Stimulated activated CD4-positive, alpha-beta T cell treated with anti-CD3 and anti-CD28 coated beads, TNF-alpha, amount 100 ng/mL, for 1 hour (primary cell): ENCODE results near the gene FGFRL1.
"Not testable (repeated sequence)": the region's sequence is repeated elsewhere in the genome, so short reads cannot be mapped to it uniquely, and the experiment has no call there.

Experiments used
- DNase-seq, 3 donors: peaks; one replicate each; pipeline ENCODE4 v3.0.0-alpha.2; 2020; ENCODE audit warnings: low read depth in 3 of 3, low spot score in 1 of 3

Gene FGFRL1

GRCh38 chr4:992297-993110 lies 18.9 kb upstream of the FGFRL1 start:
- no peak for DNase-seq

DNA sequence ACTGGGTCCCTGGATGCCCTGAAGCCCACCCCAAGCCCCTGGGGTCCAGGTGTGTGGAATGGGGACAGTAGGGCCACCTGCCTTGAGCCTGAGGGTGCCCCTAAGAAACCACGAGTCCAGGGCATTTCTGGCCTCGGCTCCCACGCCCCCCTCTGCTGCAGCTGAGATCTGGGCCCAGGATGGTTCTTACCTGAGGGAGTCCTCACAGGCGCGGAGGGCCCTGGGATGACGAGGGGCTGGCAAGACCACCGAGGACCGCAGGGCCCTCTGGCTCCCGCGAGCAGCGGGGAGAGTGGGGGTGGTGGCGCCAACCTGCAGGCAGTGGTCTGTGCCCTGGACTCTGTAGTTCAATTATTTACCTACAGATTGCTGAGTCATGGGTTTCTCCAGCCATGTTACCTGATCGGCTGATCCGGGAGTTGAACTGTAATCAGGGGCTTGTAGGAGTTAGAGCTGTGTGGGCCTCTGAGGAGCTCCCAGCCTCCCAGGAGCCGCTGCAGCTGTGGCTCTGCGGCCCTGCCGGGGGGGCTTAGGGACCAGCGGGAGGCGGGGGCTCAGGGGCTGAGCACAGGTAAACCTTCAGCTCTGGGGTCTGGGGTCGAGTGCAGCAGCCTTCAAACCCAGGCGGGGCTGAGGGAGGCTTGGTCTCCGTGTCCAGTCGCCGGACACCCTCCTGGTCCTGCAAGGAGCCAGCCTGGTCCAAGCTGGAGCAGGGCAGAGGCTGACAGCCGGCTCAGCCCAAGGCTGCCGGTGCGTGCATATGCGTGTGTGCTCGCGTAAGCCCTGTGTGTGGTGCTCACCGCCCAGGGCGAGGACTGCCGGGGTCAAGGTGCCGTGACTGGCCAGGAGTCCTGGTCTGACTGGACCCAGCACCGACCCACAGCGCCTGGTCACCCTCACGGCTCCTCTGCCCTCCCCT lies 18.1 kb upstream of the FGFRL1 start, which contains the start of gene SLC26A1:
SLC26A1 (minus strand) TSS at position 294 of the 919 bp plus-strand sequence. CDS start 1,701 bp downstream, outside the sequence.
- DNase-seq, result no peak

GRCh38 chr4:995311-996026 lies 16.0 kb upstream of the FGFRL1 start:
- no peak for DNase-seq

DNA sequence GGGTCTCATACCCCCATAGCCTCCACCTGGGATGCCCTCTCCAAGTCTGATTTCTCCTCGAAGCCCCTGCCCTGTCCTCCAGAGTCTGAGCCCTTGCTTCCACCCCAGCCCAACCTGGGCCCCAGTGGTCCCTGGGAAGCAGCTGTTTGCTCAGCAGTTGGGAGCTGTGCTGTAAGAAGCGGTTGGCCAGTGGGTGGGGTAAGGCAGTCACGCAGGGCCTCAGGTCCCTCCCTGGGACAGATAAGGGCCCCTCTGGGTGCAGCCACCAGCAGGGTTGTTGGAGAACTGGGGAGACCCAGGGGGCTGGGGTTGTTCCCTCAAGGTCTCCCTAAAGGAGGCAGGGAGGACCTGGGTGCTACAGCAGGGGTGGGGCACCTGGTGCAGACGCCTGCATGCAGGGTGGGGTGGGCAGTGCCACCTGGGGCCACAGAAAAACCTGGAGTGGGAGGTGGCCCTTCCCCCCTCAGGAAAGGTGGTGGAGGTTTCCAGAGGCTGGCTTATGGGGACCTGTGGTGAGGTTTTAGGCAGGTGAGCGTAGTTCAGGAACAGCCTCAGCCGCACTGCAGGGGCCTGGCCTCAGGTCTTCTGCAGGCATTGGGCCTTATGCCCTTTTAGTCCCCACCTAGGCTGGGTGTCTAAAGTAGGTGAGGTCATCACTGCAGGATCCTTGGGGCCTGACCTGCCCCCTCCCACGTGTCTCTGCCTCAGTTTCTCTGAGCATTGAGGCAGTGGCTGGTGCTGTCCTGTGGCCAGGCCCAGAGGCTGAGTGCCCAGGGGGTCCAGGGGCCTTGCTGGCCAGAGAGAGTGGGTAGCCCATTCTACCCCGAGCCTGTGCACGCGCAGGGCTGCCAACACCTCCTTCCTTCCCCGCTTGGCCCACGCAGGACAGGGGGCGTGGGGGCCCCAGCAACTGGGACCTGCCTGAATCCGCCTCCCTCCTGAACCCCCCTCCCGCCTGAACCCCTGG lies 15.1 kb upstream of the FGFRL1 start:
- DNase-seq, result no peak

DNA sequence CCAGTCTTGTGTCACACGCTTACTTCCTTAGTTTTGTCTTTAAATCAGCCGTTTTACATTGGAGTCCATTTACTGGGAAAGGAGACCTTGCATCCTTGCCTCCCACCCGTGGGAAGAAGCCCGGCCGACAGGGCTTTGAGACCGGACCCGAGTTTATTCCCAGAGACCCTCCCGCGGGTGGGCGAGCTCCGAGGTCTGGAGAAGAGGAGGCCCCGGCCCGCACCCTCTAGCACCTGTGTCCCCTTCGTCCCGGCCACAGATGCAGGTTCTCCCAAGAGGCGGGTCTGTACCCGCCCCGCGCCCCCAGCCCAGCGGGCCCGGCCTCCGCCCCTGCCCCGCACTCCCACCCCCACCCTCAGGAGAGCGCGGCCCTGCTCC lies 14.4 kb upstream of the FGFRL1 start:
- no peak for DNase-seq

DNA sequence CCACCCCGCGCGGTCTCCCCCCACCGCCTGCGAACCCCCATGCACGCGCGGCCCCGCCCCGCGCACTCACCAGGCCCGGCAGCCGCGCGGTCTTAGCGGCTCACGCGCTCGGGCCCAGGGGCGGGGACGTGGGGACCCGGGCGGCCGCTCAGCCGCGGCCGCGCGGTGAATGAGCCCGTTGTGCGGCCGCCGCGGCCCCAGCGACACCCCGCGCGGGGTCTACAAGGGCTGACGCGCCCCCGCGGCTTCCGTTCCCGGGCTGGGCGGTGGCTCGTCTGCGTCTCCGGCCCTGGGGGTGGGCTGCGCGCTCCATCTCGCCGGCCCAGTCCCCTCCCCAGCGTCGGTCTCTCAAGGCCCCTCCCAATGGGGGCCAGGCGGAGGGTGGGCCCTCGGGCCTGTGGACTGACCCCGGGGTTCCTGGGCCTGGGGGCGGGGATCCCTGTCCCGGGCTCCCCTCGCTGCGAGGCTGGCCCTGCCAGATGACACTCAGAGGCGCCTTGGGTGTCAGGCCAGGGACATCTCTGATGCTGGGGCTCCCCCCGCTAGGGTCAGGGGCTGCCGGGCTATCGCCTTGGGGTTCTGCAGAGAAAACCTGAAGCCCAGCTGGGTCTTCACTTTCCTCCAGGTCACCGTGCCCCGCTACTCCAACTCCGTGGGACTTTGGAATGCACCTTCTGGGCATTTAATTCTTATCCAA lies 13.9 kb upstream of the FGFRL1 start:
- no peak for DNase-seq

DNA sequence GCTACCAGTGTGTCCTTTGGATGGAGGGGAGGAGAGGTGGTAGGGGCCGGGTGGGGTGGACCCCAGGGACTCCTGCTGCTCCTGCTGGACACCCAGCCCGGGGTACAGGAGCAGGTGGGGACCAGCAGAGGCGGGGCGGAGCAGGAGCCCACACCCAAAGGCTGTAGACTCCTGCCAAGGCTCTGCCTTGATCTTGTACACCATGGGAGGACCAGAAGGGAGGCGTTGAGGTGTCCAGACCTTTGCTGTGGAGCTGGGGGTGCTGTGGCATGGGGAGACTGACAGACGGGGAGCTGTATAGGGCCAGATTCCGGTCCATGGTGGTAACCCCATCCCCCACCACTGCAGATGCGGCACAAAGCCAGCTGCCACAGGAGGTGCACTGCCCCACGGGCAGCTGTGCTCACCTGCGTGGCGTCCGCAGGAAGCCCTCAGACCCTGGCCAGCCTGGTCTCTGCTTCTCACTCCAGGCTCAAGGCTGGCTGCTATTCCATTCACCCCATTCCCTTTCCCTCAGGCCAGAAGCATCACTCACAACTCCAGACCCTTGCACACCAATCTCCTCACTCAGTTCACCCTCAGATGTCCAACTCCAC lies 13.2 kb upstream of the FGFRL1 start:
- DNase-seq, result no peak

DNA sequence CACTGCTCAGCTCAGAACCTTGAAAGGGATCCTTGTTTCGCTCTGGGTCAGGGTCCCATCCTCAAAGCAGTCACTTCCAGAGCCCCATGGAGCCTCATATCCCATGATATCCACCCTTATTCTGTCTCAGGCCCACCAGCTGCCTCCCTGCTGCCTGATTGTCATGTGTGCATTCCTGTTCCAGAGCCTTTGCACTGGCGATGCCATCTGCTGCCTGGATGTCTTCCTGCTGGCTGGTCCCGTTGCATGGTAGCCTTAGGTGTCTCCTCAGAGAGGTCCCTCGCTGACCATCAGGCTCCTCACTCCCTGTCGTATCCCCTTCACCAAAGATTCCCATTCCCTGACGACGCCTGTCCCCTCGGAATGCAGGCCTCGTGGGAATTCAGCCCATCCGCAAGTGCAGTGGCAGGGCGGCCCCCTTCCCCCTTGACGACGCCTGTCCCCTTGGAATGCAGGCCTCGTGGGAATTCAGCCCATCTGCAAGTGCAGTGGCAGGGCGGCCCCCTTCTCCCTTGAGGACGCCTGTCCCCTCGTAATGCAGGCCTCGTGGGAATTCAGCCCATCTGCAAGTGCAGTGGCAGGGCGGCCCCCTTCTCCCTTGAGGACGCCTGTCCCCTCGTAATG lies 12.1 kb upstream of the FGFRL1 start:
- DNase-seq, result not testable (repeated sequence)

DNA sequence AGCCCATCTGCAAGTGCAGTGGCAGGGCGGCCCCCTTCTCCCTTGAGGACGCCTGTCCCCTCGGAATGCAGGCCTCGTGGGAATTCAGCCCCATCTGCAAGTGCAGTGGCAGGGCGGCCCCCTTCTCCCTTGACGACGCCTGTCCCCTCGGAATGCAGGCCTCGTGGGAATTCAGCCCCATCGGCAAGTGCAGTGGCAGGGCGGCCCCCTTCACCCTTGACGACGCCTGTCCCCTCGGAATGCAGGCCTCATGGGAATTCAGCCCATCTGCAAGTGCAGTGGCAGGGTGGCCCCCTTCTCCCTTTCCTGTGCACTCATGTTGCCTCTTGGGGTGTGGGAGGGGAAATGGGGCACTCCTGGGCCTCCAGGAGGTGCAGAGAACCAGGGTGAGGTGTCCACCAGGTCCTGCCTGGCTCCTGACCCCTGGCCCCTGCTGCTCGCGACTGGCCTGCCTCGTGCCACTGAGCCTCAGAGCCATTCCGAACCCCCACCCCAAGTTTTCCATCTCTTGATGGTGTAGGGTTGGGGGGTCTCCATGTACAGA lies 11.5 kb upstream of the FGFRL1 start:
- no peak for DNase-seq

DNA sequence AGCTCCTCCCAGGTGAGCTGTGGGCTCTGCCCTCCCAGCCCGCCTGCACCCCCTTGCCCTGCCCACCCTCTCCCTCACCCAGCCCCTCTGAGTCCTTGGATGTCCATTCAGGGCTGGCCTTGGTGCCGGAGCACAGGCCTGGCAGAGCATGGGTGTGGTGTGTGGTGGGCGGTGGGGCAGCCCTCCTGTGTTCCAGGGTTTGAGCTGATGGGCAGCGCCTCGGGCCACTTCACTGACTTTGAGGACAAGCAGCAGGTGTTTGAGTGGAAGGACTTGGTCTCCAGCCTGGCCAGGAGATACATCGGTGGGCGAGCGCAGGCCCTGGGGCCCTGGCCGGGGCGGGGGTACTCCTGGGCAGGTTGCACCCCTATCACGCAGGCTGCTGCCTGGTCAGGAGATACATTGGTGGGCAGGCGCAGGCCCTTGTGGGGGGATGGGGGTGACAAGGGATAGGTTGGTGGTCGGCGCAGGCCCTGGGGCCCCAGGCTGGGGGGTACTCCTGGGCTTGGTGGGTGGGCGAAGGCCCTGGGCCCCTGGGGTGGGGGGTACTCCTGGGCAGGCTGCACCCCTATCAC lies 10.7 kb upstream of the FGFRL1 start:
- no peak for DNase-seq

DNA sequence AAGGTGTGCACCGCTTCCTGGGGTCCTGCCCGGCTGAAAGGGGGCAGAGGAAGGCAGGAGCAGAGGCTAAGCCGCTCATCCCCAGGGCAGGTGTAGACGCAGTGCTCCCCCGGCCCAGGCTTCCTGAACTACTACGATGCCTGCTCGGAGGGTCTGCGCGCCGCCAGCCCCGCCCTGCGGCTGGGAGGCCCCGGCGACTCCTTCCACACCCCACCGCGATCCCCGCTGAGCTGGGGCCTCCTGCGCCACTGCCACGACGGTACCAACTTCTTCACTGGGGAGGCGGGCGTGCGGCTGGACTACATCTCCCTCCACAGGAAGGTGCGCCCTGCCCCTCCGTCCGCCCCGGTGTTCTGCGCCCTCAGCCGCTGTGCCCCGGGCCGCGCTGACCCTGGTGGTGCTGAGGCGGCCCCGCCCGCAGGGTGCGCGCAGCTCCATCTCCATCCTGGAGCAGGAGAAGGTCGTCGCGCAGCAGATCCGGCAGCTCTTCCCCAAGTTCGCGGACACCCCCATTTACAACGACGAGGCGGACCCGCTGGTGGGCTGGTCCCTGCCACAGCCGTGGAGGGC lies 9.8 kb upstream of the FGFRL1 start:
- no peak for DNase-seq

DNA sequence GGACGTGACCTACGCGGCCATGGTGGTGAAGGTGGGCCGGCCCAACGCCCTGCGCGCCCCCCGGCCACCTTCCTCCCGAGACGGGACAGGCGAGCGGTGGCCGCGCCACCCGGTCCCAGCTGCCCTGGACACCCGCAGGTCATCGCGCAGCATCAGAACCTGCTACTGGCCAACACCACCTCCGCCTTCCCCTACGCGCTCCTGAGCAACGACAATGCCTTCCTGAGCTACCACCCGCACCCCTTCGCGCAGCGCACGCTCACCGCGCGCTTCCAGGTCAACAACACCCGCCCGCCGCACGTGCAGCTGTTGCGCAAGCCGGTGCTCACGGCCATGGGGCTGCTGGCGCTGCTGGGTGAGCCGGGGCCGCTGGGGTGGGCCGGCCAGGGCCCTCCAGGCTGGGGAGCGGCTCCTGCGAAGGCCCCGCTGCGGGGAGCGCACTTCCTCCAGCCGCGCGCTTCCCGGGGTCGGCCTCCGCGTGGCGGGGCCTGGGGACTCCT lies 9.2 kb upstream of the FGFRL1 start:
- DNase-seq, result no peak

DNA sequence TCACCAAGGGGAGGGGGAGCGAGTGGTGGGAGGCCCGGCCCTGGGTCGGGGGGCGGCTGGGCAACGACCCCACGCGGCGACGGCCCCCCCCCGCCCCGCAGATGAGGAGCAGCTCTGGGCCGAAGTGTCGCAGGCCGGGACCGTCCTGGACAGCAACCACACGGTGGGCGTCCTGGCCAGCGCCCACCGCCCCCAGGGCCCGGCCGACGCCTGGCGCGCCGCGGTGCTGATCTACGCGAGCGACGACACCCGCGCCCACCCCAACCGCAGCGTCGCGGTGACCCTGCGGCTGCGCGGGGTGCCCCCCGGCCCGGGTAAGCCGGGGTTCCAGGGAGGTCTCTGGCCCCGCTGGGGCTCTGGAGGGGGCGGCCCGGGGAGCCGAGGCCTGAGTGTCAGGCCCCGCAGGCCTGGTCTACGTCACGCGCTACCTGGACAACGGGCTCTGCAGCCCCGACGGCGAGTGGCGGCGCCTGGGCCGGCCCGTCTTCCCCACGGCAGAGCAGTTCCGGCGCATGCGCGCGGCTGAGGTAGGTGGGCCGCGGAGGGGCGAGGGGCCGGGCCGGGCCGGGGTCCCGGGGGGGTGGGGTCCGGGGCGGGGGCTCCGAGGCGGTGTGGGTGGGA lies 8.7 kb upstream of the FGFRL1 start:
- DNase-seq, result no peak

- no peak for DNase-seq
These were observed 8.0 kb upstream of the FGFRL1 start for GRCh38 chr4:1003271-1004070.

DNA sequence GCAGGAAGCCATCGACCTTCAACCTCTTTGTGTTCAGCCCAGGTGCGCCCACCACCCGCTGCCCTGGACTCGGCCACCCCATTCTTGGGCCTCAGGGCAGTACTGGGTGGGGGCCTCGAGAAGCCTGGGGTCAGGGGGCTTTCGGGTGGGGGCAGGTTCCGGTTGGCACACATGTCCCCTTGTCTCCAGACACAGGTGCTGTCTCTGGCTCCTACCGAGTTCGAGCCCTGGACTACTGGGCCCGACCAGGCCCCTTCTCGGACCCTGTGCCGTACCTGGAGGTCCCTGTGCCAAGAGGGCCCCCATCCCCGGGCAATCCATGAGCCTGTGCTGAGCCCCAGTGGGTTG lies 7.4 kb upstream of the FGFRL1 start:
- no peak for DNase-seq
